ENCODE data around the gene DYNC1I1.

Gene DYNC1I1

DNA sequence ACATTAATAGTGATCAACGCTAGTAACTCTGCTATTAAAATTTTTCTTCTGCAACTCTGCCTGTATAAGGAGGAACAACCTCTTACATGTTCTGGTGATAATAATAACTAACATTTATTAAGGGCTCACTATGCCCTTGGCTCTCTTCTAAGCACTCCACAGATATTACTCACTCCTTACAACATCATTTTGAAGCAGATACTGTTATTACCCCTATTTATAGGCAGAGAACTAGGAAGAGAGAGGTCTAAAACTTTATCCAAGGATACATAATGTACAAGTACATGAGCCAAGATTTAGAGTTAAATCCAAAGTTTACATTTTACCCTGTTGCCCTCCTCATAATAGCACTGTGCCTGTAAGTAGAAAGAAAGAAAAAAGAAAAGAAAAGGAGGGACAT is 205.6 kb downstream of the DYNC1I1 start:
- Histone ChIP-seq H3F3A (ENCODE audit: insufficient read depth) (no peaks in the 10 kb centered on the region), H3K9ac (ENCODE audit: low read length) (no peak overlapping the region), H3K36me3 (ENCODE audit: low read length) (no peaks in the 10 kb centered on the region), H3K9me3 (ENCODE audit: insufficient read depth, low read length) (no peaks in the 10 kb centered on the region), H2AFZ (ENCODE audit: low read depth, low read length, severe bottlenecking) (no peak overlapping the region), H3K27ac (ENCODE audit: low read depth, low read length) (no peak overlapping the region), H3K4me2 (ENCODE audit: low read depth, low read length, poor library complexity, severe bottlenecking) (no peak overlapping the region), H3K9me2 (replicated peaks; ENCODE audit: insufficient read depth, low read length) (no peaks in the 10 kb centered on the region), H3K27me3 (ENCODE audit: low read length) (no peaks in the 10 kb centered on the region), H3K79me2 (ENCODE audit: insufficient read depth, low read length) (no peaks in the 10 kb centered on the region), H3K4me3 (ENCODE audit: insufficient read depth, low read length, poor library complexity, severe bottlenecking) (no peak overlapping the region), H4K20me1 (ENCODE audit: low read depth, low read length) (no peaks in the 10 kb centered on the region)
- TF ChIP-seq, protein P1, sequence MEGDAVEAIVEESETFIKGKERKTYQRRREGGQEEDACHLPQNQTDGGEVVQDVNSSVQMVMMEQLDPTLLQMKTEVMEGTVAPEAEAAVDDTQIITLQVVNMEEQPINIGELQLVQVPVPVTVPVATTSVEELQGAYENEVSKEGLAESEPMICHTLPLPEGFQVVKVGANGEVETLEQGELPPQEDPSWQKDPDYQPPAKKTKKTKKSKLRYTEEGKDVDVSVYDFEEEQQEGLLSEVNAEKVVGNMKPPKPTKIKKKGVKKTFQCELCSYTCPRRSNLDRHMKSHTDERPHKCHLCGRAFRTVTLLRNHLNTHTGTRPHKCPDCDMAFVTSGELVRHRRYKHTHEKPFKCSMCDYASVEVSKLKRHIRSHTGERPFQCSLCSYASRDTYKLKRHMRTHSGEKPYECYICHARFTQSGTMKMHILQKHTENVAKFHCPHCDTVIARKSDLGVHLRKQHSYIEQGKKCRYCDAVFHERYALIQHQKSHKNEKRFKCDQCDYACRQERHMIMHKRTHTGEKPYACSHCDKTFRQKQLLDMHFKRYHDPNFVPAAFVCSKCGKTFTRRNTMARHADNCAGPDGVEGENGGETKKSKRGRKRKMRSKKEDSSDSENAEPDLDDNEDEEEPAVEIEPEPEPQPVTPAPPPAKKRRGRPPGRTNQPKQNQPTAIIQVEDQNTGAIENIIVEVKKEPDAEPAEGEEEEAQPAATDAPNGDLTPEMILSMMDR (IDR thresholded peaks at IDR 0.05; ENCODE audit: insufficient read depth, low read length, poor library complexity, severe bottlenecking): no peak
- no peak for TF ChIP-seq EZH2phosphoT487 (conservative IDR thresholded peaks at IDR 0.05; ENCODE audit: low read length)

DNA sequence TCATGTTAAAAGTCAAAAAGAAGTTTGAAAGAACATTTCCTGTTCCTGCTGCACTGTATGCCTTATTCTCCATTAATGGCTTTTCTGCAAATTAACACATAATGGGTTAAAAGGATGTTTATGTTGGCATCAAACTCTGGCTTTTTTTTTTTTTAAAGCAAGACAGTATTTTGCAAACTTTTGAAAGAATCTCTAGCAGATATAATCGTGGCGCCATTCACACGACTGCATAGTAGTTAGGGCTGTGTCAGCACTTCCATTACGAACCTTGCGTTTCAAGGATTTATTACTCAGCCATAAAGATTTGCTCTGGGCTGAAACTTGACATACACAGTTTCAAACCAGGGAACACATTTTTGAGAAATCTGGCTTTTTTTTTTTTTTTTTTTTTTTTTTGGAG is 207.8 kb downstream of the DYNC1I1 start:
- H3K79me2 ChIP-seq (ENCODE audit: insufficient read depth, low read length): no peaks in the 10 kb centered on the region
- no peak overlapping the region for H3K9ac ChIP-seq (ENCODE audit: low read length)
- no peak overlapping the region for H3K4me2 ChIP-seq (ENCODE audit: low read depth, low read length, poor library complexity, severe bottlenecking)
- no peaks in the 10 kb centered on the region for H3F3A ChIP-seq (ENCODE audit: insufficient read depth)
- TF ChIP-seq, protein P1 (IDR thresholded peaks at IDR 0.05; ENCODE audit: insufficient read depth, low read length, poor library complexity, severe bottlenecking): no peak
- no peak for TF ChIP-seq EZH2phosphoT487 (conservative IDR thresholded peaks at IDR 0.05; ENCODE audit: low read length)
- no peaks in the 10 kb centered on the region for H3K27me3 ChIP-seq (ENCODE audit: low read length)
- no peaks in the 10 kb centered on the region for H3K9me3 ChIP-seq (ENCODE audit: insufficient read depth, low read length)
- H3K27ac ChIP-seq (ENCODE audit: low read depth, low read length): no peak overlapping the region
- no peaks in the 10 kb centered on the region for H3K36me3 ChIP-seq (ENCODE audit: low read length)
- no peak overlapping the region for H3K4me3 ChIP-seq (ENCODE audit: insufficient read depth, low read length, poor library complexity, severe bottlenecking)
- H2AFZ ChIP-seq (ENCODE audit: low read depth, low read length, severe bottlenecking): no peak overlapping the region
- H4K20me1 ChIP-seq (ENCODE audit: low read depth, low read length): no peaks in the 10 kb centered on the region
- H3K9me2 ChIP-seq (replicated peaks; ENCODE audit: insufficient read depth, low read length): no peaks in the 10 kb centered on the region

DNA sequence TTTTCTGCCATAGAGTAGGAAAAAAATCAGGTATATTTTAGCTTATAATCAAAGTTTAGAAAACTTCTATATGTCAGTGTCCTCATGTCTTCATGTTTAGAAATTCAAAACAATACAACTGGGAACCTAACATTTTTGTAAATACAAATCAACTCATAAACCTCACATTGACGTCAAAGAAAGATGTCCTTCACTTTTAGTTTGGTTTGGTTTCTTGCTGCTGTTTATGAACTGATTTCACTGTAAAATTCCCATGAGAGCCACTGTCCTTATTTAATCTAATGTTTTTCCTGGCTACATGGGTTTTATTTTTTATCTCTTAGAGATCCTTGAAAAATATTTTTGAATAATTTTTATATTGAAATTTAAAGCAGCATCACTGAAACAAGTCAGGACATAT is 208.4 kb downstream of the DYNC1I1 start:
- Histone ChIP-seq H3K4me3 (ENCODE audit: insufficient read depth, low read length, poor library complexity, severe bottlenecking) (no peak overlapping the region), H3K27ac (ENCODE audit: low read depth, low read length) (no peak overlapping the region), H3K9me2 (replicated peaks; ENCODE audit: insufficient read depth, low read length) (no peaks in the 10 kb centered on the region), H3K9ac (ENCODE audit: low read length) (no peak overlapping the region), H2AFZ (ENCODE audit: low read depth, low read length, severe bottlenecking) (no peak overlapping the region), H3K27me3 (ENCODE audit: low read length) (no peaks in the 10 kb centered on the region), H3F3A (ENCODE audit: insufficient read depth) (no peaks in the 10 kb centered on the region), H3K9me3 (ENCODE audit: insufficient read depth, low read length) (no peaks in the 10 kb centered on the region), H3K79me2 (ENCODE audit: insufficient read depth, low read length) (no peaks in the 10 kb centered on the region), H4K20me1 (ENCODE audit: low read depth, low read length) (no peaks in the 10 kb centered on the region), H3K36me3 (ENCODE audit: low read length) (no peaks in the 10 kb centered on the region), H3K4me2 (ENCODE audit: low read depth, low read length, poor library complexity, severe bottlenecking) (no peak overlapping the region)
- TF ChIP-seq, protein P1 (IDR thresholded peaks at IDR 0.05; ENCODE audit: insufficient read depth, low read length, poor library complexity, severe bottlenecking): no peak
- TF ChIP-seq EZH2phosphoT487 (conservative IDR thresholded peaks at IDR 0.05; ENCODE audit: low read length): no peak
